H9 (cell line): ENCODE data around the gene AMACR. TPM values are rescaled to one million over a fixed set of nuclear protein-coding genes. Genes with fewer than 3 reads are reported as not detected.

Experiments used
- DNase-seq: peaks from one replicate; pipeline ENCODE4 v3.0.0-alpha.2; 2017
- H2AFZ ChIP-seq: one replicate; pipeline ENCODE4 v1.6.1; 2013; ENCODE audit warnings: mild to moderate bottlenecking, low read length, control low read depth, moderate library complexity
- H2AK5ac ChIP-seq: 2 replicates; pipeline ENCODE4 v1.6.1; 2013; ENCODE audit warnings: low read length, control low read depth, mixed read lengths; ENCODE audit not compliant: insufficient read length
- H2BK120ac ChIP-seq: one replicate; pipeline ENCODE4 v1.6.1; 2013; ENCODE audit warnings: low read depth, mild to moderate bottlenecking, low read length, control low read depth, inconsistent platforms; ENCODE audit not compliant: poor library complexity, severe bottlenecking
- H2BK12ac ChIP-seq: 2 replicates; pipeline ENCODE4 v1.6.1; 2013; ENCODE audit warnings: low read length, control low read depth, mixed read lengths, low read depth; ENCODE audit not compliant: insufficient read length
- H2BK15ac ChIP-seq: 2 replicates; pipeline ENCODE4 v1.6.1; 2013; ENCODE audit warnings: low read depth, low read length, control low read depth
- H2BK20ac ChIP-seq: one replicate; pipeline ENCODE4 v1.6.1; 2013; ENCODE audit warnings: low read depth, mild to moderate bottlenecking, low read length, control low read depth, inconsistent platforms; ENCODE audit not compliant: poor library complexity, severe bottlenecking
- H2BK5ac ChIP-seq: 2 replicates; pipeline ENCODE4 v1.6.1; 2013; ENCODE audit warnings: low read length, control low read depth, mixed read lengths; ENCODE audit not compliant: insufficient read length
- H3K14ac ChIP-seq: 2 replicates; pipeline ENCODE4 v1.6.1; 2013; ENCODE audit warnings: low read length, control low read depth; ENCODE audit not compliant: insufficient read depth
- H3K18ac ChIP-seq: 2 replicates; pipeline ENCODE4 v1.6.1; 2013; ENCODE audit warnings: low read depth, mild to moderate bottlenecking, mixed read lengths, low read length, control low read depth; ENCODE audit not compliant: insufficient read length
- H3K23ac ChIP-seq: 2 replicates; pipeline ENCODE4 v1.6.1; 2013; ENCODE audit warnings: low read length, control low read depth, mixed read lengths, low read depth; ENCODE audit not compliant: insufficient read length
- H3K23me2 ChIP-seq: 2 replicates; pipeline ENCODE4 v1.6.1; 2013; ENCODE audit warnings: low read depth, mild to moderate bottlenecking, mixed read lengths, low read length, control low read depth; ENCODE audit not compliant: insufficient read length, poor library complexity, severe bottlenecking
- H3K27ac ChIP-seq: 2 replicates; pipeline ENCODE4 v1.5.1; 2013; ENCODE audit warnings: low read length, control low read depth, mixed read lengths, low read depth; ENCODE audit not compliant: insufficient read length
- H3K27me3 ChIP-seq: 2 replicates; pipeline ENCODE4 v1.6.1; 2013; ENCODE audit warnings: low read length, control low read depth, inconsistent platforms; ENCODE audit not compliant: insufficient read depth
- H3K4ac ChIP-seq: 2 replicates; pipeline ENCODE4 v1.6.1; 2013; ENCODE audit warnings: low read depth, mild to moderate bottlenecking, control low read depth, inconsistent platforms, low read length, moderate library complexity
- H3K4me1 ChIP-seq: 2 replicates; pipeline ENCODE4 v1.6.1; 2013; ENCODE audit warnings: low read length, control low read depth, inconsistent platforms; ENCODE audit not compliant: insufficient read depth
- H3K4me2 ChIP-seq: 2 replicates; pipeline ENCODE4 v1.6.1; 2013; ENCODE audit warnings: low read length, control low read depth, mixed read lengths; ENCODE audit not compliant: insufficient read length, insufficient read depth
- H3K56ac ChIP-seq: 2 replicates; pipeline ENCODE4 v1.6.1; 2013; ENCODE audit warnings: low read depth, mild to moderate bottlenecking, mixed read lengths, low read length, control low read depth; ENCODE audit not compliant: insufficient read length
- H3K79me1 ChIP-seq: 2 replicates; pipeline ENCODE4 v1.6.1; 2013; ENCODE audit warnings: low read depth, mild to moderate bottlenecking, moderate library complexity, low read length, control low read depth, inconsistent platforms; ENCODE audit not compliant: insufficient read depth, poor library complexity, severe bottlenecking
- H3K79me2 ChIP-seq: 2 replicates; pipeline ENCODE4 v1.6.1; 2013; ENCODE audit warnings: low read length, control low read depth, inconsistent platforms; ENCODE audit not compliant: insufficient read depth
- H3K9ac ChIP-seq: 2 replicates; pipeline ENCODE4 v1.6.1; 2013; ENCODE audit warnings: low read length, control low read depth, mixed read lengths; ENCODE audit not compliant: insufficient read length; ENCODE audit errors: extremely low read depth
- H3K9me3 ChIP-seq: one replicate; pipeline ENCODE4 v1.6.1; 2013; ENCODE audit warnings: low read depth, low read length, inconsistent platforms; ENCODE audit not compliant: control insufficient read depth
- H3T11ph ChIP-seq: one replicate; pipeline ENCODE4 v1.6.1; 2013; ENCODE audit warnings: mild to moderate bottlenecking, low read length, control low read depth, inconsistent platforms
- H4K20me1 ChIP-seq: one replicate; pipeline ENCODE4 v1.6.1; 2013; ENCODE audit not compliant: control insufficient read depth, insufficient read length, insufficient read depth
- H4K5ac ChIP-seq: 2 replicates; pipeline ENCODE4 v1.6.1; 2013; ENCODE audit warnings: low read depth, mild to moderate bottlenecking, mixed read lengths, low read length, control low read depth; ENCODE audit not compliant: insufficient read length
- H4K8ac ChIP-seq: replicated peaks from 2 replicates; pipeline ENCODE4 v1.6.1; 2013; ENCODE audit warnings: low read length, control low read depth, mixed read lengths, low read depth; ENCODE audit not compliant: insufficient read length
- H4K91ac ChIP-seq: 2 replicates; pipeline ENCODE4 v1.6.1; 2013; ENCODE audit warnings: low read depth, mild to moderate bottlenecking, moderate library complexity, mixed read lengths, low read length, control low read depth; ENCODE audit not compliant: insufficient read length
- H3K27ac Mint-ChIP-seq, 3 experiments: 2 replicates in 2 of 3; 3 replicates in 1 of 3; pipeline ENCODE4 v1.8.0; 2020 to 2021; ENCODE audit warnings: mixed read lengths in 3 of 3, mild to moderate bottlenecking in 1 of 3, moderate library complexity in 1 of 3
- H3K27me3 Mint-ChIP-seq: 2 replicates; pipeline ENCODE4 v1.8.0; 2021; ENCODE audit warnings: low read depth, mild to moderate bottlenecking, moderate library complexity, mixed read lengths
- H3K36me3 Mint-ChIP-seq, 3 experiments: 2 replicates in 2 of 3; 3 replicates in 1 of 3; pipeline ENCODE4 v1.8.0; 2020 to 2021; ENCODE audit warnings: low read depth in 3 of 3, mixed read lengths in 3 of 3; ENCODE audit not compliant: insufficient read depth in 1 of 3
- H3K4me1 Mint-ChIP-seq, 2 experiments: 2 replicates each; pipeline ENCODE4 v1.8.0; 2020; ENCODE audit warnings: mixed read lengths in 2 of 2
- H3K4me3 Mint-ChIP-seq, 2 experiments: 2 replicates in 1 of 2; 3 replicates in 1 of 2; pipeline ENCODE4 v1.8.0; 2020 to 2021; ENCODE audit warnings: mild to moderate bottlenecking in 2 of 2, mixed read lengths in 2 of 2, moderate library complexity in 1 of 2
- H3K9me3 Mint-ChIP-seq, 2 experiments: 2 replicates in 1 of 2; 3 replicates in 1 of 2; pipeline ENCODE4 v1.8.0; 2020; ENCODE audit warnings: mild to moderate bottlenecking in 2 of 2, mixed read lengths in 2 of 2, moderate library complexity in 1 of 2
- CTCF ChIP-seq: fragments of 200-600 bp; sonication (generic); conservative IDR thresholded peaks from 3 replicates; pipeline ENCODE4 v1.8.0; 2021; ENCODE audit warnings: antibody characterized with exemption, mild to moderate bottlenecking
- WGBS: extraction: QIAGEN DNeasy Blood & Tissue Kit; methylation state at CpG from one replicate; pipeline ENCODE4 v1.1.7; 2013; ENCODE audit warnings: missing lambda C conversion rate, low lambda C conversion rate, mixed read lengths; ENCODE audit not compliant: insufficient read length; ENCODE audit errors: extremely low coverage; 5-methylcytosine and 5-hydroxymethylcytosine counted together
- total RNA-seq: library from RNA; stranded (reverse); gene quantifications from 2 replicates; pipeline ENCODE4 v1.2.1, GENCODE V29; 2021

AMACR gene
- total RNA-seq, 1 experiment from 2014 or later, result 9.7 TPM

GRCh38 chr5:33939556-33940262 is 68.1 kb downstream of the AMACR start:
- Histone ChIP-seq H4K8ac (no peak overlapping the region), H3K14ac (no peak overlapping the region), H3K79me1 (no peaks in the 10 kb centered on the region), H3K4me1 (0 out of 2 replicates have a peak, but pooled peaks cover under 1% of the 10 kb centered on the region), H3K23ac (no peak overlapping the region), H3K27ac (no peak overlapping the region), H2AK5ac (no peak overlapping the region), H2AFZ (no peak overlapping the region), H3K4me2 (no peak overlapping the region), H2BK15ac (no peak overlapping the region), H3K9ac (no peak overlapping the region), H3K4ac (no peak overlapping the region), H3T11ph (no peak overlapping the region), H4K20me1 (no peaks in the 10 kb centered on the region), H3K9me3 (no peaks in the 10 kb centered on the region), H4K91ac (no peak overlapping the region), H2BK20ac (no peak overlapping the region), H2BK5ac (no peak overlapping the region), H2BK120ac (no peak overlapping the region), H3K18ac (no peak overlapping the region), H2BK12ac (no peak overlapping the region), H3K27me3 (peaks cover 11% of the 10 kb centered on the region; the same call in 1 of the 2 replicates), H3K56ac (no peak overlapping the region), H3K79me2 (no peaks in the 10 kb centered on the region), H3K23me2 (peaks cover 10% of the 10 kb centered on the region), H4K5ac (no peak overlapping the region)
- WGBS, result no CpG with 5 or more reads among the region's 8 CpGs
- Mint-ChIP-seq H3K36me3 (no peaks in the 10 kb centered on the region), H3K4me1 (peaks cover 15 to 26% of the 10 kb centered on the region in 2 experiments), H3K27me3 (peaks cover 38% of the 10 kb centered on the region), H3K9me3 (no peaks in the 10 kb centered on the region), H3K27ac (no peak overlapping the region), H3K4me3 (no peak overlapping the region)
- DNase-seq, result no peak
- no peak for TF ChIP-seq CTCF
